Loucy (cell line): ENCODE data around the gene MGMT.

ENCODE experiments used
- H2AFZ ChIP-seq: fragments of 200-600 bp; sonication (generic); 2 replicates; pipeline ENCODE4 v1.6.0; 2016; ENCODE audit warnings: antibody characterized with exemption, mild to moderate bottlenecking, low read length, moderate library complexity
- H3F3A ChIP-seq: fragments of 200-600 bp; 2 replicates; pipeline ENCODE4 v1.6.0; 2016; ENCODE audit warnings: antibody characterized with exemption, low read depth, mild to moderate bottlenecking
- H3K27me3 ChIP-seq: fragments of 200-600 bp; sonication (generic); 2 replicates; pipeline ENCODE4 v1.6.1; 2014; ENCODE audit warnings: low read length, mild to moderate bottlenecking; ENCODE audit not compliant: insufficient read depth, poor library complexity, severe bottlenecking
- H3K36me3 ChIP-seq: fragments of 200-600 bp; sonication (generic); 2 replicates; pipeline ENCODE4 v1.6.1; 2016; ENCODE audit warnings: low read length; ENCODE audit not compliant: insufficient read depth
- H3K4me1 ChIP-seq: fragments of 200-600 bp; sonication (generic); 2 replicates; pipeline ENCODE4 v1.5.1; 2014; ENCODE audit warnings: low read length, mild to moderate bottlenecking; ENCODE audit not compliant: insufficient read depth, poor library complexity, severe bottlenecking
- H3K4me2 ChIP-seq: fragments of 200-600 bp; sonication (generic); 2 replicates; pipeline ENCODE4 v1.6.0; 2014; ENCODE audit warnings: antibody characterized with exemption, low read length, low read depth, mild to moderate bottlenecking; ENCODE audit not compliant: poor library complexity, severe bottlenecking
- H3K4me3 ChIP-seq: fragments of 200-600 bp; sonication (generic); 2 replicates; pipeline ENCODE4 v1.5.1; 2014; ENCODE audit warnings: low read length, mild to moderate bottlenecking, mixed read lengths; ENCODE audit not compliant: poor library complexity, severe bottlenecking
- H3K79me2 ChIP-seq: fragments of 200-600 bp; sonication (generic); 2 replicates; pipeline ENCODE4 v1.6.1; 2014; ENCODE audit warnings: low read length; ENCODE audit not compliant: insufficient read depth
- H3K9ac ChIP-seq: fragments of 200-600 bp; sonication (generic); 2 replicates; pipeline ENCODE4 v1.6.0; 2014; ENCODE audit warnings: mild to moderate bottlenecking, low read depth, low read length, moderate library complexity; ENCODE audit not compliant: poor library complexity, severe bottlenecking
- H3K9me2 ChIP-seq: fragments of 200-600 bp; sonication (generic); replicated peaks from 2 replicates; pipeline ENCODE4 v1.6.1; 2016; ENCODE audit warnings: low read depth, low read length, mixed read lengths
- H3K9me3 ChIP-seq: fragments of 200-600 bp; sonication (generic); 2 replicates; pipeline ENCODE4 v1.6.1; 2014; ENCODE audit warnings: mild to moderate bottlenecking, antibody characterized with exemption, low read length, low read depth; ENCODE audit not compliant: insufficient read depth
- H4K20me1 ChIP-seq: fragments of 200-600 bp; sonication (generic); 2 replicates; pipeline ENCODE4 v1.6.0; 2014; ENCODE audit warnings: antibody characterized with exemption, low read length, mild to moderate bottlenecking; ENCODE audit not compliant: insufficient read depth, poor library complexity, severe bottlenecking
- CTCF ChIP-seq: fragments of 200-600 bp; sonication (generic); conservative IDR thresholded peaks from 2 replicates; pipeline ENCODE4 v1.5.1; 2014; ENCODE audit warnings: mild to moderate bottlenecking, antibody characterized with exemption, low read length
- EZH2phosphoT487 ChIP-seq: fragments of 200-600 bp; IDR thresholded peaks from 2 replicates; pipeline ENCODE4 v1.6.1; 2018; ENCODE audit warnings: antibody characterized with exemption, mild to moderate bottlenecking, moderate library complexity, borderline replicate concordance

Gene MGMT

DNA sequence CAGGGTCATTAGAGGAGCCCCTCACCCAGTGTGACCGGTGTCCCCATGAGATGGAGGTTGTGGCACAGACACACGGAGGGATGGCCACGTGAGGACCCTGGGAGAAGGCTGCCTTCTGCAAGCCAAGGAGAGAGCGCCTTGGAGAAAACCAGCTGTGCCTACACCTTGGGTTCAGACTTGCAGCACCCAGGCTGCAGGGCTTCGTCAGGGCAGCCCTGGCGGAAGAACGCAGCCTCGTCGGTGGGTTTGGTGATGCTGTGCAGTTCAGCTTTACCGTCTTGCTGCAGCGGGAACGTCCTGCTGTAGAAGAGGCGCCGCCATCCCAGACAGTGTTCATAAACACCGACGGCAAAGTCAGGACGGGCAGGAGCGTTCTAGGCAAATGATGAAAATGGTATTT lies 89.3 kb downstream of the MGMT start:
- no peak overlapping the region for H3K4me2 ChIP-seq
- no peaks in the 10 kb centered on the region for H3K79me2 ChIP-seq
- TF ChIP-seq EZH2phosphoT487, result no peak
- no peak for TF ChIP-seq CTCF
- no peaks in the 10 kb centered on the region for H3K4me1 ChIP-seq
- no peaks in the 10 kb centered on the region for H3K27me3 ChIP-seq
- H3F3A ChIP-seq, result no peaks in the 10 kb centered on the region
- H3K36me3 ChIP-seq, result no peaks in the 10 kb centered on the region
- no peak overlapping the region for H3K9ac ChIP-seq
- H3K9me3 ChIP-seq, result no peaks in the 10 kb centered on the region
- no peaks in the 10 kb centered on the region for H4K20me1 ChIP-seq
- no peak overlapping the region for H3K4me3 ChIP-seq
- no peaks in the 10 kb centered on the region for H3K9me2 ChIP-seq
- no peak overlapping the region for H2AFZ ChIP-seq

DNA sequence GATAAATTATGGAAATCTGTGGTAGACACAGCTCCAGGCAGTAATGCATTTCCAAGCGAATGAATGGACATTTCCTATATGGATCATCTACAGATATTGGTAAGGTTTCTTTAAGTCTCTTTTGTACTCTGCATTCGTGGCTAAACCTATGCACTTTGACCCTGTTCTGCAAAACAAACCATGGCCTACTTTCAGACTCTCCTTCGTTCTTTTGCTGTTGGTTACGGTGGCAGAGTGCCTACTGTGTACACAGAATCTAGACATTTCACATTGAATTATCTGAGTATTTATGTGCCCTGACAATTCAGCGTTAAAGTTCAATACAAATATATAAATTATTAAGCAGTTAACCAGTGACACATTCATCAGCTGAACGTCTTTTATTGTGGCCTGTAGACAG lies 93.3 kb downstream of the MGMT start:
- Histone ChIP-seq H3K79me2 (no peaks in the 10 kb centered on the region), H4K20me1 (no peaks in the 10 kb centered on the region), H3K4me2 (no peak overlapping the region), H3K9me2 (no peaks in the 10 kb centered on the region), H3K9me3 (no peaks in the 10 kb centered on the region), H3F3A (no peaks in the 10 kb centered on the region), H3K4me3 (no peak overlapping the region), H3K4me1 (no peaks in the 10 kb centered on the region), H3K9ac (no peak overlapping the region), H3K27me3 (no peaks in the 10 kb centered on the region), H3K36me3 (no peaks in the 10 kb centered on the region), H2AFZ (no peak overlapping the region)
- no peak for TF ChIP-seq CTCF
- TF ChIP-seq EZH2phosphoT487, result no peak

- TF ChIP-seq EZH2phosphoT487, result no peak
- no peak for TF ChIP-seq CTCF
- H3K9me3 ChIP-seq, result no peaks in the 10 kb centered on the region
- no peaks in the 10 kb centered on the region for H3K79me2 ChIP-seq
- no peak overlapping the region for H3K4me2 ChIP-seq
- no peaks in the 10 kb centered on the region for H3K4me1 ChIP-seq
- H3F3A ChIP-seq, result no peaks in the 10 kb centered on the region
- no peaks in the 10 kb centered on the region for H3K27me3 ChIP-seq
- no peaks in the 10 kb centered on the region for H3K9me2 ChIP-seq
- no peak overlapping the region for H3K4me3 ChIP-seq
- no peaks in the 10 kb centered on the region for H4K20me1 ChIP-seq
- no peaks in the 10 kb centered on the region for H3K36me3 ChIP-seq
- no peak overlapping the region for H3K9ac ChIP-seq
- no peak overlapping the region for H2AFZ ChIP-seq
Observed at GRCh38 chr10:129562487-129562886, 95.4 kb downstream of the MGMT start.
